ENCODE data around the gene MAP3K20. TPM values are rescaled to one million over a fixed set of nuclear protein-coding genes. Genes with fewer than 3 reads are reported as not detected.

MAP3K20 gene
- total and polyA plus RNA-seq, 9 donors = 38.6 to 127 (median 88.4) TPM

- Histone ChIP-seq H3K36me3 (no peaks in the 10 kb centered on the region), H3K4me1 (ENCODE audit: insufficient read depth) (no peaks in the 10 kb centered on the region), H3K27me3 (no peaks in the 10 kb centered on the region), H3K4me3 (no peak overlapping the region), H3K27ac (no peak overlapping the region), H3K9me3 (no peaks in the 10 kb centered on the region)
- intact Hi-C loops (cut with DNase I) = no loop called here
- TF ChIP-seq CTCF (IDR thresholded peaks at IDR 0.05) = no peak
- TF ChIP-seq POLR2A (IDR thresholded peaks at IDR 0.05) = no peak
- TF ChIP-seq EP300 (IDR thresholded peaks at IDR 0.05) = no peak
- no peak for DNase-seq
- WGBS, 3 donors = 69 to 78% (median 71%) methylated on average over 2 of the region's 2 CpGs
Measured at GRCh38 chr2:173136067-173136466, 60.4 kb downstream of the MAP3K20 start.

GRCh38 chr2:173136599-173136998, 61.0 kb downstream of the MAP3K20 start:
- intact Hi-C loops (cut with DNase I) = no loop called here
- Histone ChIP-seq H3K4me1 (ENCODE audit: insufficient read depth) (no peaks in the 10 kb centered on the region), H3K9me3 (no peaks in the 10 kb centered on the region), H3K27me3 (no peaks in the 10 kb centered on the region), H3K4me3 (no peak overlapping the region), H3K27ac (no peak overlapping the region), H3K36me3 (no peaks in the 10 kb centered on the region)
- no peak for DNase-seq
- TF ChIP-seq CTCF (IDR thresholded peaks at IDR 0.05) (no peak), EP300 (IDR thresholded peaks at IDR 0.05) (no peak), POLR2A (IDR thresholded peaks at IDR 0.05) (no peak)
- WGBS, 3 donors = 55 to 64% (median 60%) methylated on average over 2 of the region's 2 CpGs

GRCh38 chr2:173137610-173138009, 62.0 kb downstream of the MAP3K20 start:
- no peak for TF ChIP-seq EP300 (IDR thresholded peaks at IDR 0.05)
- TF ChIP-seq CTCF (IDR thresholded peaks at IDR 0.05) = no peak
- no peak for TF ChIP-seq POLR2A (IDR thresholded peaks at IDR 0.05)
- H3K4me1 ChIP-seq (ENCODE audit: insufficient read depth) = no peaks in the 10 kb centered on the region
- 85 to 87% (median 87%) methylated on average over 3 of the region's 3 CpGs for WGBS, 3 donors
- DNase-seq = no peak
- H3K27me3 ChIP-seq = no peaks in the 10 kb centered on the region
- intact Hi-C loops (cut with DNase I) = no loop called here
- H3K4me3 ChIP-seq = no peak overlapping the region
- H3K36me3 ChIP-seq = no peaks in the 10 kb centered on the region
- H3K27ac ChIP-seq = no peak overlapping the region
- no peaks in the 10 kb centered on the region for H3K9me3 ChIP-seq

GRCh38 chr2:173138962-173139361, 63.3 kb downstream of the MAP3K20 start:
- intact Hi-C loops (cut with DNase I) = no loop called here
- no peak overlapping the region for H3K4me3 ChIP-seq
- no peaks in the 10 kb centered on the region for H3K4me1 ChIP-seq (ENCODE audit: insufficient read depth)
- H3K27ac ChIP-seq = no peak overlapping the region
- no peaks in the 10 kb centered on the region for H3K9me3 ChIP-seq
- 76 to 94% (median 90%) methylated on average over 3 of the region's 3 CpGs for WGBS, 3 donors
- H3K36me3 ChIP-seq = no peaks in the 10 kb centered on the region
- H3K27me3 ChIP-seq = no peaks in the 10 kb centered on the region
- DNase-seq = no peak
- TF ChIP-seq CTCF (IDR thresholded peaks at IDR 0.05) (no peak), POLR2A (IDR thresholded peaks at IDR 0.05) (no peak), EP300 (IDR thresholded peaks at IDR 0.05) (no peak)

GRCh38 chr2:173141666-173142065, 66.0 kb downstream of the MAP3K20 start:
- H3K27ac ChIP-seq = no peak overlapping the region
- no peaks in the 10 kb centered on the region for H3K27me3 ChIP-seq
- TF ChIP-seq EP300 (IDR thresholded peaks at IDR 0.05) = no peak
- no peak for TF ChIP-seq POLR2A (IDR thresholded peaks at IDR 0.05)
- no peak for TF ChIP-seq CTCF (IDR thresholded peaks at IDR 0.05)
- H3K4me3 ChIP-seq = no peak overlapping the region
- no peaks in the 10 kb centered on the region for H3K4me1 ChIP-seq (ENCODE audit: insufficient read depth)
- DNase-seq = no peak
- H3K9me3 ChIP-seq = no peaks in the 10 kb centered on the region
- H3K36me3 ChIP-seq = no peaks in the 10 kb centered on the region
- intact Hi-C loops (cut with DNase I) = no loop called here
